ENCODE data around the gene SRRM1. TPM values are rescaled to one million over a fixed set of nuclear protein-coding genes. Genes with fewer than 3 reads are reported as not detected.

Gene SRRM1
- total and polyA plus RNA-seq, 2 donors (not counting 3 experiments of a cell fraction or from before 2014, with no cell fraction given), result 39.7 to 163 TPM

DNA sequence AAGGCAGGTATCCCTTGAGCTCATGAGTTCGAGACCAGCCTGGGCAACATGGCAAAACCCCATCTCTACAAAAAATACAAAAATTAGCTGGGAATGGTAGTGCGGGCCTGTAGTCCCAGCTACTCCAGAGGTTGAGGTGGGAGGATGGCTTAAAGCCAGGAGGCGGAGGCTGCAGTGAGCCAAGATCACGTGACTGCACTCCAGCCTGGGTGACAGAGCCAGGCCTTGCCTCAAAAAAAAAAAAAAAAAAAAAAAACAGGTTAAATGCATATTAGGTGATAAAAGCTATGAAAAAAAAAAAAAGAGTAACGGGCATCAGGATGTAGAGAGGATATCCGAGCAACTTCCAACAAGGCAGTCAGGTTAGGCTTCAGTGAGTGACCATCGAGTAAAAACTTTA is 2.8 kb upstream of the SRRM1 start:
- BruUV-seq (replicated peaks), result no TSS peak
- Histone ChIP-seq H3K36me3 (ENCODE audit: control insufficient read depth in 2 of 2, extremely low read depth in 1 of 2, insufficient read depth in 2 of 2, low read length in 2 of 2) (no peaks in the 10 kb centered on the region), H4K20me1 (replicated peaks; ENCODE audit: control insufficient read depth, extremely low read depth, insufficient read depth, low read length) (peaks cover under 1% of the 10 kb centered on the region), H2AFZ (ENCODE audit: low read depth, low read length) (no peak overlapping the region), H3K9ac (replicated peaks; ENCODE audit: extremely low read depth, insufficient read depth, low read length) (no peak overlapping the region), H3K4me2 (ENCODE audit: insufficient read depth, low read length) (no peak overlapping the region), H3K4me3 (replicated peaks in 1 of 3; ENCODE audit: insufficient read depth in 1 of 3, low read depth in 1 of 3, low read length in 3 of 3) (no peak overlapping the region), H3K27ac (ENCODE audit: insufficient read depth, low read depth, low read length) (no peak overlapping the region), H3K9me3 (replicated peaks; ENCODE audit: control insufficient read depth, insufficient read depth, low read length) (no peaks in the 10 kb centered on the region), H3K4me1 (ENCODE audit: control insufficient read depth, extremely low read depth, insufficient read depth, low read length) (peaks cover 17% of the 10 kb centered on the region), H3K27me3 (ENCODE audit: control insufficient read depth in 2 of 2, insufficient read depth in 2 of 2, low read length in 2 of 2) (peaks cover 8 to 14% of the 10 kb centered on the region in 2 experiments), H3K9me1 (replicated peaks; ENCODE audit: control insufficient read depth, extremely low read depth, insufficient read depth, low read length) (no peaks in the 10 kb centered on the region), H3K79me2 (ENCODE audit: control insufficient read depth, insufficient read depth, low read length) (peaks cover 21% of the 10 kb centered on the region)
- intact Hi-C loops (cut with micrococcal nuclease) (loop anchor here (5.0 kb wide), 3 partner anchors 107 to 592 kb away; partner anchors contain the start of genes CLIC4 and SYF2), dilution Hi-C loops (cut with MboI; ENCODE audit: extremely low pct_ligation_motif_present, low sequenced_read_pairs) (no loop called here)
- CTCF ChIA-PET, result interaction anchor here (0.6 to 0.7 kb wide), 3 partner anchors 48 to 441 kb away, joined by 3 to 4 read pairs (median 3); no protein-coding TSS in a partner anchor
- TF ChIP-seq, protein P1, sequence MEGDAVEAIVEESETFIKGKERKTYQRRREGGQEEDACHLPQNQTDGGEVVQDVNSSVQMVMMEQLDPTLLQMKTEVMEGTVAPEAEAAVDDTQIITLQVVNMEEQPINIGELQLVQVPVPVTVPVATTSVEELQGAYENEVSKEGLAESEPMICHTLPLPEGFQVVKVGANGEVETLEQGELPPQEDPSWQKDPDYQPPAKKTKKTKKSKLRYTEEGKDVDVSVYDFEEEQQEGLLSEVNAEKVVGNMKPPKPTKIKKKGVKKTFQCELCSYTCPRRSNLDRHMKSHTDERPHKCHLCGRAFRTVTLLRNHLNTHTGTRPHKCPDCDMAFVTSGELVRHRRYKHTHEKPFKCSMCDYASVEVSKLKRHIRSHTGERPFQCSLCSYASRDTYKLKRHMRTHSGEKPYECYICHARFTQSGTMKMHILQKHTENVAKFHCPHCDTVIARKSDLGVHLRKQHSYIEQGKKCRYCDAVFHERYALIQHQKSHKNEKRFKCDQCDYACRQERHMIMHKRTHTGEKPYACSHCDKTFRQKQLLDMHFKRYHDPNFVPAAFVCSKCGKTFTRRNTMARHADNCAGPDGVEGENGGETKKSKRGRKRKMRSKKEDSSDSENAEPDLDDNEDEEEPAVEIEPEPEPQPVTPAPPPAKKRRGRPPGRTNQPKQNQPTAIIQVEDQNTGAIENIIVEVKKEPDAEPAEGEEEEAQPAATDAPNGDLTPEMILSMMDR (IDR thresholded peaks at IDR 0.05; ENCODE audit: extremely low read depth in 1 of 2, insufficient read depth in 1 of 2, low read depth in 1 of 2, low read length in 2 of 2), result no peak
- TF ChIP-seq POLR2AphosphoS5 (IDR thresholded peaks at IDR 0.05; ENCODE audit: insufficient read depth, low read depth, low read length) (no peak), FOS (IDR thresholded peaks at IDR 0.05; ENCODE audit: borderline replicate concordance, insufficient read depth, low read length) (no peak), POLR2A (IDR thresholded peaks at IDR 0.05; ENCODE audit: low read depth, low read length) (no peak), JUN (IDR thresholded peaks at IDR 0.05; ENCODE audit: borderline replicate concordance, insufficient read depth, insufficient read length, low read depth) (no peak), GATA2 (IDR thresholded peaks at IDR 0.05; ENCODE audit: insufficient read depth, insufficient read length, low read depth, low read length) (no peak), EZH2 (IDR thresholded peaks at IDR 0.05; ENCODE audit: borderline replicate concordance, low read depth, low read length, severe bottlenecking) (no peak), MYC (IDR thresholded peaks at IDR 0.05; ENCODE audit: low read depth, low read length) (no peak)
- TF ChIP-seq, protein P2, sequence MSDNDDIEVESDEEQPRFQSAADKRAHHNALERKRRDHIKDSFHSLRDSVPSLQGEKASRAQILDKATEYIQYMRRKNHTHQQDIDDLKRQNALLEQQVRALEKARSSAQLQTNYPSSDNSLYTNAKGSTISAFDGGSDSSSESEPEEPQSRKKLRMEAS (IDR thresholded peaks at IDR 0.05; ENCODE audit: insufficient read depth, insufficient read length), result no peak
- FAIRE-seq (no peak), DNase-seq (ENCODE audit: low read depth, low spot score) (no peak)
- POLR2A ChIA-PET, result no interaction called here

All from endothelial cell of umbilical vein (primary cell).